ENCODE measurements around the gene SIX2. TPM values are rescaled to one million over a fixed set of nuclear protein-coding genes. Genes with fewer than 3 reads are reported as not detected.

The SIX2 gene
- total and polyA plus RNA-seq, 2 of the 8 experiments (the other 6 are each of a cell fraction or from before 2014, with no cell fraction given), result 0.47 to 1.0 TPM

DNA sequence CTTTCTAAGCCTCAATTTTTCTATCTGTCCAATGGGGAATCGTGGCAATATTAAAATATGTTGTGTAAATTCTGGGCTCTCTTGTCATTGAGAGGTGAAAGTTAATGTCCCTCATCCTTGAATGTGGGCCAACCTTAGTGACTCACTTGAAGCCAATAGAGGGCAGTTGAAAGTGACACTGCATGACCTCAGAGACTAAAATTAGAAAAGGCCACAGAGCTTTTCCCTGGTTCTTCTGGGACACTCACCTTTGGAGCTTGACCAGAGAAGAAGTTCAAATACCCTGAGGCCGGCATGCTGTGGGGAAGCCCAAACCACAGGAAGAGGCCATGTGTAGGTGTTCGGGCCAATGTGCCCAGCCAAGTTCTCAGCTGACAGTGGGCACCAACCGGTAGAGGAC, 24.1 kb upstream of the SIX2 start (continued):
- TF ChIP-seq, protein P1, sequence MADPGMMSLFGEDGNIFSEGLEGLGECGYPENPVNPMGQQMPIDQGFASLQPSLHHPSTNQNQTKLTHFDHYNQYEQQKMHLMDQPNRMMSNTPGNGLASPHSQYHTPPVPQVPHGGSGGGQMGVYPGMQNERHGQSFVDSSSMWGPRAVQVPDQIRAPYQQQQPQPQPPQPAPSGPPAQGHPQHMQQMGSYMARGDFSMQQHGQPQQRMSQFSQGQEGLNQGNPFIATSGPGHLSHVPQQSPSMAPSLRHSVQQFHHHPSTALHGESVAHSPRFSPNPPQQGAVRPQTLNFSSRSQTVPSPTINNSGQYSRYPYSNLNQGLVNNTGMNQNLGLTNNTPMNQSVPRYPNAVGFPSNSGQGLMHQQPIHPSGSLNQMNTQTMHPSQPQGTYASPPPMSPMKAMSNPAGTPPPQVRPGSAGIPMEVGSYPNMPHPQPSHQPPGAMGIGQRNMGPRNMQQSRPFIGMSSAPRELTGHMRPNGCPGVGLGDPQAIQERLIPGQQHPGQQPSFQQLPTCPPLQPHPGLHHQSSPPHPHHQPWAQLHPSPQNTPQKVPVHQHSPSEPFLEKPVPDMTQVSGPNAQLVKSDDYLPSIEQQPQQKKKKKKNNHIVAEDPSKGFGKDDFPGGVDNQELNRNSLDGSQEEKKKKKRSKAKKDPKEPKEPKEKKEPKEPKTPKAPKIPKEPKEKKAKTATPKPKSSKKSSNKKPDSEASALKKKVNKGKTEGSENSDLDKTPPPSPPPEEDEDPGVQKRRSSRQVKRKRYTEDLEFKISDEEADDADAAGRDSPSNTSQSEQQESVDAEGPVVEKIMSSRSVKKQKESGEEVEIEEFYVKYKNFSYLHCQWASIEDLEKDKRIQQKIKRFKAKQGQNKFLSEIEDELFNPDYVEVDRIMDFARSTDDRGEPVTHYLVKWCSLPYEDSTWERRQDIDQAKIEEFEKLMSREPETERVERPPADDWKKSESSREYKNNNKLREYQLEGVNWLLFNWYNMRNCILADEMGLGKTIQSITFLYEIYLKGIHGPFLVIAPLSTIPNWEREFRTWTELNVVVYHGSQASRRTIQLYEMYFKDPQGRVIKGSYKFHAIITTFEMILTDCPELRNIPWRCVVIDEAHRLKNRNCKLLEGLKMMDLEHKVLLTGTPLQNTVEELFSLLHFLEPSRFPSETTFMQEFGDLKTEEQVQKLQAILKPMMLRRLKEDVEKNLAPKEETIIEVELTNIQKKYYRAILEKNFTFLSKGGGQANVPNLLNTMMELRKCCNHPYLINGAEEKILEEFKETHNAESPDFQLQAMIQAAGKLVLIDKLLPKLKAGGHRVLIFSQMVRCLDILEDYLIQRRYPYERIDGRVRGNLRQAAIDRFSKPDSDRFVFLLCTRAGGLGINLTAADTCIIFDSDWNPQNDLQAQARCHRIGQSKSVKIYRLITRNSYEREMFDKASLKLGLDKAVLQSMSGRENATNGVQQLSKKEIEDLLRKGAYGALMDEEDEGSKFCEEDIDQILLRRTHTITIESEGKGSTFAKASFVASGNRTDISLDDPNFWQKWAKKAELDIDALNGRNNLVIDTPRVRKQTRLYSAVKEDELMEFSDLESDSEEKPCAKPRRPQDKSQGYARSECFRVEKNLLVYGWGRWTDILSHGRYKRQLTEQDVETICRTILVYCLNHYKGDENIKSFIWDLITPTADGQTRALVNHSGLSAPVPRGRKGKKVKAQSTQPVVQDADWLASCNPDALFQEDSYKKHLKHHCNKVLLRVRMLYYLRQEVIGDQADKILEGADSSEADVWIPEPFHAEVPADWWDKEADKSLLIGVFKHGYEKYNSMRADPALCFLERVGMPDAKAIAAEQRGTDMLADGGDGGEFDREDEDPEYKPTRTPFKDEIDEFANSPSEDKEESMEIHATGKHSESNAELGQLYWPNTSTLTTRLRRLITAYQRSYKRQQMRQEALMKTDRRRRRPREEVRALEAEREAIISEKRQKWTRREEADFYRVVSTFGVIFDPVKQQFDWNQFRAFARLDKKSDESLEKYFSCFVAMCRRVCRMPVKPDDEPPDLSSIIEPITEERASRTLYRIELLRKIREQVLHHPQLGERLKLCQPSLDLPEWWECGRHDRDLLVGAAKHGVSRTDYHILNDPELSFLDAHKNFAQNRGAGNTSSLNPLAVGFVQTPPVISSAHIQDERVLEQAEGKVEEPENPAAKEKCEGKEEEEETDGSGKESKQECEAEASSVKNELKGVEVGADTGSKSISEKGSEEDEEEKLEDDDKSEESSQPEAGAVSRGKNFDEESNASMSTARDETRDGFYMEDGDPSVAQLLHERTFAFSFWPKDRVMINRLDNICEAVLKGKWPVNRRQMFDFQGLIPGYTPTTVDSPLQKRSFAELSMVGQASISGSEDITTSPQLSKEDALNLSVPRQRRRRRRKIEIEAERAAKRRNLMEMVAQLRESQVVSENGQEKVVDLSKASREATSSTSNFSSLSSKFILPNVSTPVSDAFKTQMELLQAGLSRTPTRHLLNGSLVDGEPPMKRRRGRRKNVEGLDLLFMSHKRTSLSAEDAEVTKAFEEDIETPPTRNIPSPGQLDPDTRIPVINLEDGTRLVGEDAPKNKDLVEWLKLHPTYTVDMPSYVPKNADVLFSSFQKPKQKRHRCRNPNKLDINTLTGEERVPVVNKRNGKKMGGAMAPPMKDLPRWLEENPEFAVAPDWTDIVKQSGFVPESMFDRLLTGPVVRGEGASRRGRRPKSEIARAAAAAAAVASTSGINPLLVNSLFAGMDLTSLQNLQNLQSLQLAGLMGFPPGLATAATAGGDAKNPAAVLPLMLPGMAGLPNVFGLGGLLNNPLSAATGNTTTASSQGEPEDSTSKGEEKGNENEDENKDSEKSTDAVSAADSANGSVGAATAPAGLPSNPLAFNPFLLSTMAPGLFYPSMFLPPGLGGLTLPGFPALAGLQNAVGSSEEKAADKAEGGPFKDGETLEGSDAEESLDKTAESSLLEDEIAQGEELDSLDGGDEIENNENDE (IDR thresholded peaks at IDR 0.05; ENCODE audit: insufficient replicate concordance, low read length), result no peak
- TF ChIP-seq POLR2AphosphoS5 (IDR thresholded peaks at IDR 0.05; ENCODE audit: low read depth, low read length) (no peak), CBX8 (IDR thresholded peaks at IDR 0.05; ENCODE audit: borderline replicate concordance, low read depth, low read length) (no peak), EGR1 (IDR thresholded peaks at IDR 0.05; ENCODE audit: borderline replicate concordance, low read depth, low read length) (no peak), JUN (IDR thresholded peaks at IDR 0.05; ENCODE audit: low read depth, low read length) (no peak), NANOG (IDR thresholded peaks at IDR 0.05; ENCODE audit: insufficient read depth, low read depth, low read length, poor library complexity, severe bottlenecking) (no peak), JUND (IDR thresholded peaks at IDR 0.05; ENCODE audit: low read length) (no peak)
- TF ChIP-seq, protein P2, sequence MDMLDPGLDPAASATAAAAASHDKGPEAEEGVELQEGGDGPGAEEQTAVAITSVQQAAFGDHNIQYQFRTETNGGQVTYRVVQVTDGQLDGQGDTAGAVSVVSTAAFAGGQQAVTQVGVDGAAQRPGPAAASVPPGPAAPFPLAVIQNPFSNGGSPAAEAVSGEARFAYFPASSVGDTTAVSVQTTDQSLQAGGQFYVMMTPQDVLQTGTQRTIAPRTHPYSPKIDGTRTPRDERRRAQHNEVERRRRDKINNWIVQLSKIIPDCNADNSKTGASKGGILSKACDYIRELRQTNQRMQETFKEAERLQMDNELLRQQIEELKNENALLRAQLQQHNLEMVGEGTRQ (IDR thresholded peaks at IDR 0.05; ENCODE audit: low read length), result no peak
- TF ChIP-seq, protein P3, sequence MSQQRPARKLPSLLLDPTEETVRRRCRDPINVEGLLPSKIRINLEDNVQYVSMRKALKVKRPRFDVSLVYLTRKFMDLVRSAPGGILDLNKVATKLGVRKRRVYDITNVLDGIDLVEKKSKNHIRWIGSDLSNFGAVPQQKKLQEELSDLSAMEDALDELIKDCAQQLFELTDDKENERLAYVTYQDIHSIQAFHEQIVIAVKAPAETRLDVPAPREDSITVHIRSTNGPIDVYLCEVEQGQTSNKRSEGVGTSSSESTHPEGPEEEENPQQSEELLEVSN (IDR thresholded peaks at IDR 0.05), result no peak
